Cerebellar nuclear complex (tissue), 1 donor: ENCODE data around the gene FBRSL1.

Experiments used
- DNase-seq, 2 experiments: peaks; one replicate each; lab custom pipeline; 2025; lab: John Stamatoyannopoulos, UW

The FBRSL1 gene

DNA sequence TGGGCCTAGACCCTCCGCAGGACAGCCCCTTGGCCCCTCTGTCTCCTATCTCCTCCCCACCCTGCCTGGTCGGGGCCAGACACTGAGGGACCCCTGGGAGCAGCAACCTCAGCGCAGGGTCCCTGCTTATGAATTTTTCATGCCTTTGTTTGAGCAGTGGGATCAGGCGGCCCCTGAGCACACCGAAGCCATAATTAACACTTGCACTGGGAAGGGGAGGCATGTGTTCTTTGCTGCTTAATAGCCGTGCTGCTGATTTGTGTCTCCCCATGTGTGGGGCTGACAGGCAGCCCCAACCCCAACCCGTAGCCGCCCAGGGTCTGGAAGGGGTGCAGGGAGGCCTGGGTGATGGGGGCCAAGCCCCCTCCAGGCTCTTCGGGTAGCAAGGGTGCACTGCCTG lies 52.7 kb downstream of the FBRSL1 start:
- no peak for DNase-seq

DNA sequence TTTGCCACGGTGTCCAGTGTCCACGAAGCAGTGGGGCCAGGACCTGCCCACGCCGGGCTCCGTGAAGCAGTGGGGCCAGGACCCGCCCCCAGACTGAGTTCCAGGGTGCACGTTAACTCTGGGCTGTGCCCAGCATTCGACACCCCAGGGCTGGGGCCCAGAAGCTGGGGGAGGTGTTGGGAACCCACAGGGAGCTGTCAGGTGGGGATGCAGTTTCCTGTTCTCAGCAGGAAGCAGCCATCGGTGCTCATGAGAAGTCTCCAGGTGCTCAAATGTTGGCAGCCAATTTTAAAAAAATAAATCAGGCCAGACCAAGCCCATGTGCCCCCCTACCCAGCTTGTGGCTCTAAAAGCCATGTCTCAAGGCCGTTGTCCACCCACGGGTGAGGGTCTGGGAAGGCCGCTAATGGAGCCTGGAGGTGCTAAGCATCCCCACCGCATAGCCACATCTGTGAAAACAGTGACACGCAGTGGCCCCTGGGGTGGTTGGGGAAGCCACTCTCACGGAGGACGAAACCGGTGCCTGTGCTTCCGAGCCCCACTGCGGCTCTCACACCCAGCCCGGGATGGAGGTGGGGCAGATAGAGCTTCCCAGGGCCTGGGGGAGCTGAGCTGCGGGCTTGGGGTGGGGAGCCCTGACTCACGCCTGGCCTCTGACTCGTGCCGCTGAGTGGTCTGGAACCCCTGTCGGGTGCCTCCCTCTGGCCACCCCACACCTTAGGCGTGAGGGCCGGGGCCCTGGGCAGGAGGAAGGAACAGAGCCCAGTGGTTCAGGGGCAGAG lies 53.5 kb downstream of the FBRSL1 start:
- no peak for DNase-seq

GRCh38 chr12:132544080-132544397 lies 54.1 kb downstream of the FBRSL1 start:
- DNase-seq, result no peak

- DNase-seq, result no peak
These were observed 54.5 kb downstream of the FBRSL1 start for GRCh38 chr12:132544498-132544897.

DNA sequence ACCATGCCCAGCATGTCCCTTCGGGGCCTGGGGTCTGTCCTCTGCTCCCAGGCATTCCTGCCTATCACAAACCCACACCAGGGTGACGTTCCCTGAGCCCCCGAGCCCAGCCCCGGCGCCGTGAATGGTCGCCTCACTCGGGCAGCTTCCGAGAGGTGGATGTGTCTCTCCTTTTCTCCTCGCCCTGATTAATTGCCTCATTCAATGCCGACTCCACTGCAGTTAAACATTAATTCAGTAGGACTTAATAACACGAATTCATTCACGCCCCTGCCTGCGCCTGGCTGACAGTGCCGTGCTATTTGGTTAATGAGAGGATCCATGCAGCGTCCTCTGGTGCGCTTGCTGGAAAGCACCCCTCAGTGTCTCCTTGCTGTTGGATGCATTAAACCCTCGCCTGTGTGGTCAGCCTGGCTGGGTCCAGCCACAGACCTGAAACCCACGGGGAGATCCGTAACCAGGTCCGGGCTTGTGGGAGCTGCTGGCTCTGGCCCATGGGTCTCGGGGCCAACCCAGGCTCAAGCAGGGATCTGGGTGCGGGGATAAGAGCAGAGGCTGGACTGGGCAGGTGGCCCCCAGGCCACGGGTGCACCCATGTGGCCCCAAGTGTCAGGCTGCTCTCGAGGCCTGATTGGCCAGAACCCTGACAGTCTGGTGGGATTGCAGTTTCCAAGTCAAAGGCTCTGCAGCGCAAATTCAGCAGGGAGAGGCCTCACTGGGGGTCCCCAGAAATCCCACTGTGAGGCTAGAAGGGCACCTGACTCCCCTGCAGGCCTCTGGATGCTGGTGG lies 55.4 kb downstream of the FBRSL1 start:
- DNase-seq, result no peak

DNA sequence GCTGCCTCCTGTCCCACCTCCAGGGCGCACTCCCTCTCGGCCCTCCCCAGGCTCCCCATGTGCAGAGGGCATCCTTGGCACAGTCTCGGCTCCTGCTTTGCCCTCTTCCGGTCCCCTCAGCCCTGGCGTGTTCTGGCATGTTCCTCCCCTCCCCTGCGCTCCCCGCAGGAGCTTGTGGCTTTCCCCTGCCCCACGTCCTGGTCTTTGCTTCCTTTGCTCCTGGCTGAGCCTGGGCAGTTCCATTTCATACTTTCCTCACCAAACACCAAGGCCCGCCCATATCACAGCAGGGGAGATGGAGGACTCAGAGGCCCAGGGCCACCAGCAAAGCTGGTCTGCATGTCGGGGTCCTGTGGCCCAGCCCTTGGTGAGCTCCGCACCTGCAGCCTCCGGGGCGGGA lies 56.0 kb downstream of the FBRSL1 start:
- no peak for DNase-seq

GRCh38 chr12:132546647-132547046 lies 56.7 kb downstream of the FBRSL1 start:
- DNase-seq, result no peak

DNA sequence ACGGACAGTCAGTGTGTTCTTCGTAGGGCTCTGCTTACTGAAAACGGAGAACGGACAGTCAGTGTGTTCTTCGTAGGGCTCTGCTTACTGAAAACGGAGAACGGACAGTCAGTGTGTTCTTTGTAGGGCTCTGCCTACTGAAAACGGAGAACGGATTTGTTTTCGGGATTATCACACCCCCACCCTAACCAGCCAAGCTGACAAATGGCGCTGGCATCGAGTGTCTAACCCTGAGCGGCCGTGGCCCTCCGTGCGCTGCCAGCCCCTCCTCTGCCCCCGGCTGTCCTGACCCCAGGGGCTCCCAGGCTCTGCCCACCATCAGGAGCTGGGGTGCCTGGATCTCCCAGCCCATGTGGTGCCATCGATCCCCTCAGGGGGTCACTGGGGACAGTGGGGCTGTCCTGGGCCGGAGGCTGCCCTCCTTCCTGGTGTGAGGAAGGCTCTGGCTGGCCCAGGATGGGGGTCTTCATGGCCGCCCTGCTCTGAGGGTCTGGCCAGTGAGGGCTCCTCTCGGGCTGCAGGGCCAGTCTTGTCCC lies 57.3 kb downstream of the FBRSL1 start:
- DNase-seq, result no peak

- DNase-seq, result no peak
These were observed 58.6 kb downstream of the FBRSL1 start for GRCh38 chr12:132548430-132549058.

DNA sequence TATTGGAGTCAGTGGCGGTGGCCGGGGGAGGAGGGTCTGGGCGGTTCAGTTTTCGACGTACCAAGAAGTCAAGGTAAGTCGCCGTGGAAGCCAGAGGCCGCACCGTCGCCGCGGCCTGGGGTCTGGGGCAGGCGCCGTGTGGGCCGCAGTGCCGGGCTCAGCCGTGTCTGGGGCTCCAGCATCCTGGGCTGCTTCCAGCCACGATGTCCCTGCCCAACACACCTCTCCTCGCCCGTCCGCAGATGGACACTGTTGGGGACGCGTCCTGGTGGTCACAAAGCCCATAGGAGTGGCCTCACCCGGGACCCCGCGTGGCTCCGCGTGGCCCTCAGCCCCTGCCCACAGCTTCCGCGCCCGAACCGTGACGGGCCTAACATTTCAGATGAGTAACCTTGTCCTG lies 59.1 kb downstream of the FBRSL1 start:
- DNase-seq, result no peak

DNA sequence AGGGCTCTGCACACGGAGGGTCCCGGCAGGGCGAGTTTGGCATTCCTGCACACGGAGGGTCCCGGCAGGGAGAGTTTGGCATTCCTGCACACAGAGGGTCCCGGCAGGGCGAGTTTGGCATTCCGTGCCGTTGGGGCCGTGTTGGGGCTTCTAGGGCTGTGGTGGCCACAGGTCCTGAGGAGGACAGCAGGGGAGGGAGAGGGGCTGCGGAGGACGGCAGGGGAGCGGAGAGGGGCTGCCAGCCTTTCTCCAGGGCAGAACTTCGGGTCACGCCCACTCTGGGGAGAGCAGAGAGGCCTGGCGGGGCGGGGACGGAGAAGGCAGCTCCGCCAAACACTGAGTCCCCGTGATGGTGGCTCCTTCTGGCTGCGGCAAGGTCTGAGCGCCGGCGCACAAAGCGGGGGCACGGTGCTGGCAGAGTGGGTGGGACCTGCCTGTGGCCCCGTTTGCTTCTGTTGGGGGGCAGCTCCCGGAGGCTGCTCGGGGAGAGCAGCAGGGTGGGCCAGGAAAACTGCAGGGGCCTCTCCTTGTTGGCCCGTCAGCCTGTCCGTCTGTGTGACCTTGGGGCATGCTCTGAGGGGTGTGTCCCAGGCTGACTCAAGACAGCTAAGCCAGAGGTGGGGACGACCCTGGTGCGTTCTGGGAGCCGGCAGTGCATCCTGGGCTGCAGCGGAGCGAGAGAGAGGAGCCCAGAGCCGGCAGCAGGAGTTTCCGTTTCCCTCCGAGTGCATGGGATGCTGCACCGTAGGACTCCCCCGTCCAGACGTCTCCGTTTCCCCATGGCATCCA lies 60.3 kb downstream of the FBRSL1 start:
- DNase-seq, result no peak

- DNase-seq, result no peak
These were observed 61.1 kb downstream of the FBRSL1 start for GRCh38 chr12:132550830-132551640.

- DNase-seq, result no peak
These were observed 61.7 kb downstream of the FBRSL1 start for GRCh38 chr12:132551641-132552031.

DNA sequence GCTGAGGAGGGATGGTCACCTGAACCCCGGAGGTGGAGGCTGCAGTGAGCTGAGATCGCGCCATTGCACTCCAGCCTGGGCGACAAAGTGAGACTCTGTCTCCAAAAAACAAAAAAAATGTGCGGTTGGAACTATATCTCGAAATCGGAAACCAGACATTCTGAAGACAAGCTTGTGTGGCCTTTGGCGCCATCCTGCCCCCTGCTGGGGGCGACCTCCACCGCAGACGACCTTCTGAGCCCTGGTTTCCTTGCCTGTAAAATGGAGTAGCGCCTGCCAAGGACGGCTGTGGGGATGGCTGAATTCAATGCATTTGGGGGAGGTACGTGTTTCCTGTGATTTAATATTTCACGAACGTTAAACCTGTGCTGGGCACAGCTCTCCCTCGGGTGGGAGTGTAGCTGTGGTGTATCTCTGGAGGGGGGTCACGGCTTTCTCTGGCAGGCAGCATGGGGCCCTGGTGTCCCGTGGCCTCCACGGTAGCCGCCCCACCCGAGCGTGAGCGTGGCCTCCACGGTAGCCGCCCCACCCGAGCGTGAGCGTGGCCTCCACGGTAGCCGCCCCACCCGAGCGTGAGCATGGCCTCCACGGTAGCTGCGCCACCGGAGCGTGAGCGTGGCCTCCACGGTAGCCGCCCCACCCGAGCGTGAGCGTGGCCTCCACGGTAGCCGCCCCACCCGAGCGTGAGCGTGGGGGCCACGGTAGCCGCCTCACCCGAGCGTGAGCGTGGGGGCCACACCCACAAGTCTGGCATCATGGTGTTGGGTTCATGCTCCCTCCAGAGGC lies 65.1 kb downstream of the FBRSL1 start:
- no peak for DNase-seq

DNA sequence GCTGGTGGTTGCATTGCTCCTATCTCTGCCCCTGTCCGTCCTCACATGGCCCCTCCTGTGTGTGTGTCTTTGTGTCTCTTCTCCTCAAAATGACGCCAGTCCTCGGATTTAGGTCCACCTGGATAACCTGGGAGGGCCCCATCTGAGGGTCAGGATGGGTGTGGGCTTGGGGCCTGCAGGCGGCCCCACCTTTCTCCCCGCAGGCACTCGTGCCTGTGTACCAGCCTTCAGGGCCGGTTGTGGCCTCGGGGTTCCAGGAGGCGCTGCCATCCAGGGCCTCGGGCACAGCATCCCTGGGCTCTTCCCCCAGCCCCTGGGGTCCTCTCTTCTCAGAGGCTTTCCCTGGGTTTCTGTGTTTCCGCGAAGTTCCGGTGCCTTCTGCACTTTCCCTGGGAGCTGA lies 65.7 kb downstream of the FBRSL1 start:
- no peak for DNase-seq

GRCh38 chr12:132556216-132556615 lies 66.3 kb downstream of the FBRSL1 start:
- no peak for DNase-seq

DNA sequence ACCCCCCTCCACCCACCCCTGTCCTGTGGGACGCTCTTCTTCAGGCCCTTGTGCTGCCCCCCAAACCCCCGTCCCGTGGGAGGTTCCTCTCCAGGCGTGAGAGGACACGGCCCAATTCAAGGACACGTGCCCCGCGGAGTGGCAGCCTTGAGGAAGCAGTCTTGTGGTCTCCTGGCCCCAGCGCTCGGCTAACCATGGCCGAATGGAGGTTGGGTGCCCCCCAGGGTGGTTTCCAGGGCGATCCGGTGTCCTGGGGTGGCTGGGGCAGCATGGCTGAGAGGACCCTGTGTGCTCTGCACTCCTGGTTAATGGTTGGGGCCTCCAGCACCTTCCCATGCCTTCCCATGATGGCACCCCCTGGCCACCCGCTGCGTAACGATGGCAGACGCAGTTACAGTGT lies 66.8 kb downstream of the FBRSL1 start:
- no peak for DNase-seq

DNA sequence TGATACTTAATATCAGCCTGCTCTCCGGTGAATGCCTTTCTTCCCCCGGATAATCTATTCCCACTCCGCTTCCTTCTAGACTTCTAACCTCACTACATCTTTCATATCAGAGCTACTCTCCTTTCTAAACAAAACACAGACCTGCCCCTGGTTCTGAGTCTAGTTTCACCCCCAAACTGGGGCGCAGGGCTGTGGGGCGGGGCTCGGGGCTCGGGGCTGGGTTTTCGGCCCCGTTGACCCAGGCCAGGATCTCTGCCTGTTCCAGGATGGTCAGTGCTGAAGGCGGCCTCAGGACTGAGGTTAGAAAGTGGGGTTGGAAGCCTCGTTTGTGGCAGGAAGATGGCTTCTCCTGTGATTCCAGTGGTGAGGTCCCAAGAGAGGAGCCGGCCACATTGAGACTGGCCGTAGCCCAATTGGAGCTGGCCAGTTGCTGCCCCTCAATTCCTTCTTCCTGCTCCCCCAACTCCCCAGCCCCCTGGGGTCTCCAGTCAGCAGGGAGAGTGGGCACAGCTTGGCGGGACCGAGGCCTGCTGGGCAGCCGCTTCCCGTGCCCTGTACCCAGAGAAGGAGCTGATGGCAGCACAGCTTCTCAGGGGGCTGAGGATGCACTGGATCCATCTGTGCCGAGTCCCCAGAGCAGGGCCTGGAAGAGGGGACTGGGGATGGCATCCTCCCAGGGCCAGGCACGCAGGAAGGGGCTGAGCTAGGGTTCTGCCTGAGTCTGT lies 67.5 kb downstream of the FBRSL1 start:
- no peak for DNase-seq

DNA sequence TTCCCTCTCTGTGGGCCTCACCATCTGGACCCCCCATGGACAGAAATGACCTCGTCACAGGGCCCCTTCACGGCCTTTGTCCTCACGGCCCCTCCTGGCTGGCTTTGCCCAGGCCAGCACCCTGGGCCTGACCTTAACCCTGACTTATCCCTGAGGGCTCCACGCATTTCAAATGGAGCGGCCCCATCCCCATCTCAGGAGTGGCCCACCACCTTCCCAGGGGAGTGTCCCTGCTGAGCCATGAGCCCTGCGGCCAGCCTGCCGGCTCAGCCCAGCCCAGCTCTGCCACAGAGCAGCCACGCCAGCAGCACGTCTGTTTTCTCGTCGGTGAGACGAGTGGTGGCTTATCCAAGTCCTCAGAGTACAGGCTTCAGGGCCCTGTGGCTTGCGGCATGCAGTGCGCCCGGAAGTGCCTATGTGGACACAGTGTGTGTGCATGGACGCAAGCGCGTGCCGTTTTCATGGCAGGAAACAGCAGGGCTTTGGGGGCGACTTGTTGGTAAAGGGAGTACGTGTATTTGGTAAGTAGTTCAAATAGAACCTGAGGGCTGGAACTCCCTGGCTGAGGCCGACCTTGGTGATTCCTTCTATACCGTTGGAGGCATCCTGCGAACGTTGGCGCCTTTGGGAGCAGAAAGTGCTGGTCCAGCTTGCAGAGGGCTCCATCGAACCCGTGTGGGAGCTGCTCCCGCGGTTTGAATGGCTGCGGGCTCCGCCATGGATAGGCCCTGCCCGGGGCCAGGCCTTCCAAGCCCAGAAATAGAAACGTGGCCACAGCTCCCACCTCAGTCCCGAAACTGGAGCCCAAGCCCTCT lies 68.3 kb downstream of the FBRSL1 start:
- no peak for DNase-seq
